GM13976 (cell line): ENCODE measurements around the gene HUNK.
"Not testable (repeated sequence)": the region's sequence is repeated elsewhere in the genome, so short reads cannot be mapped to it uniquely, and the experiment has no call there.

ENCODE experiments used
- DNase-seq: peaks from one replicate; pipeline ENCODE4 v3.0.0; 2012; ENCODE audit warnings: low spot score
- in situ Hi-C: fragments of 300-500 bp; cut with MboI; formaldehyde crosslinking; loops from one replicate; pipeline ENCODE4 v1.12.0; 2022; ENCODE audit warnings: low sequenced_read_pairs, mixed read lengths, inconsistent platforms; ENCODE audit not compliant: unreplicated experiment
- TF ChIP-seq, protein P1 (sequence below): IDR thresholded peaks from 2 replicates; pipeline ENCODE4 v1.5.1; 2012; ENCODE audit warnings: borderline replicate concordance, mild to moderate bottlenecking; ENCODE audit not compliant: insufficient read depth; ENCODE audit errors: extremely low read depth, missing control alignments, control extremely low read depth

Gene HUNK

DNA sequence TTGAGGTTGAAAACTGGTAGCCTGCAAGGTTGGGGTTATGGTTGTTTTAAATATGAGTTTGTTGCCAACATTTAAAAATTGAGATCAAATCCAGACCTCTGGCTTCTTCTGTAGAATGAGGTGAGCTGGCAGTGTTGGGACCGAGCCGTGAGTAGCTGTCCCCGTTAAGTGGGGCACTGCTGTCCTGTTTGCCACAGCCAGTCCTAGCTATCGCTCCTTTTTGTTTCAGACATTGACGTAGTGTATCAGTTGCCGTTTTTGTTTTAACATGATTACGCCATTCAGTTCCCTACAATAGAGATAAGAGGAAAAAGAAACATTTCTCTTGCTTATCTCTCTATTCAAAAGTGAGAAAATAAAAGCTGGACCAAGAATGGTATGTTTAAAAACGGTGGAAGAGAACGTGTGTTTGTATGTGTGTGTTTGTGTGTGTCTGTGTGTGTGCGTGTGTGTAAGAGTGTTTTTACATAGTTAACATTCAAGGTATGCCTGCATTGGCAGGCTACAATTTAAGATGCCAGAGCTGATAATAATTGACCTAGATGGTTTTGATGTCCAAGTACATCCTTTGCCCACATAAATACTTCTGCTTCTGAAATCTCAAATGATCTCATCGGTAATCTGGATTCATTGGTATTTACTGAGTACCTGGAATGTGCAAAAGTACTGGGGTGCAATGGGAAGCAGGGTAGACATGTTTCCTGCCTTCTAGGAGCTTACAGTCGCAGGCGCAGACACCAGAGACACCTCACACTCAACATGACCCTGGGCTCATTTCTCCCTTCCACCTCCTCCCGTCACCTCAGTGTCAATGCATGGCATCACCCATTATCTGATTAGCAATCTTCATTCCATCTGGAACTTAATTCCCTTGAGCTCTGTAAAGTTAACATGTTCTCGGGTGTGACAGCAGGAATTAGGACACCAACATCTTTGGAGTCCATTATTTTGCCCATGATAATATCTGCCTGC, 65.8 kb downstream of the HUNK start:
- no peak for DNase-seq
- TF ChIP-seq, protein P1, sequence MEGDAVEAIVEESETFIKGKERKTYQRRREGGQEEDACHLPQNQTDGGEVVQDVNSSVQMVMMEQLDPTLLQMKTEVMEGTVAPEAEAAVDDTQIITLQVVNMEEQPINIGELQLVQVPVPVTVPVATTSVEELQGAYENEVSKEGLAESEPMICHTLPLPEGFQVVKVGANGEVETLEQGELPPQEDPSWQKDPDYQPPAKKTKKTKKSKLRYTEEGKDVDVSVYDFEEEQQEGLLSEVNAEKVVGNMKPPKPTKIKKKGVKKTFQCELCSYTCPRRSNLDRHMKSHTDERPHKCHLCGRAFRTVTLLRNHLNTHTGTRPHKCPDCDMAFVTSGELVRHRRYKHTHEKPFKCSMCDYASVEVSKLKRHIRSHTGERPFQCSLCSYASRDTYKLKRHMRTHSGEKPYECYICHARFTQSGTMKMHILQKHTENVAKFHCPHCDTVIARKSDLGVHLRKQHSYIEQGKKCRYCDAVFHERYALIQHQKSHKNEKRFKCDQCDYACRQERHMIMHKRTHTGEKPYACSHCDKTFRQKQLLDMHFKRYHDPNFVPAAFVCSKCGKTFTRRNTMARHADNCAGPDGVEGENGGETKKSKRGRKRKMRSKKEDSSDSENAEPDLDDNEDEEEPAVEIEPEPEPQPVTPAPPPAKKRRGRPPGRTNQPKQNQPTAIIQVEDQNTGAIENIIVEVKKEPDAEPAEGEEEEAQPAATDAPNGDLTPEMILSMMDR = no peak
- in situ Hi-C loops = no loop called here

DNA sequence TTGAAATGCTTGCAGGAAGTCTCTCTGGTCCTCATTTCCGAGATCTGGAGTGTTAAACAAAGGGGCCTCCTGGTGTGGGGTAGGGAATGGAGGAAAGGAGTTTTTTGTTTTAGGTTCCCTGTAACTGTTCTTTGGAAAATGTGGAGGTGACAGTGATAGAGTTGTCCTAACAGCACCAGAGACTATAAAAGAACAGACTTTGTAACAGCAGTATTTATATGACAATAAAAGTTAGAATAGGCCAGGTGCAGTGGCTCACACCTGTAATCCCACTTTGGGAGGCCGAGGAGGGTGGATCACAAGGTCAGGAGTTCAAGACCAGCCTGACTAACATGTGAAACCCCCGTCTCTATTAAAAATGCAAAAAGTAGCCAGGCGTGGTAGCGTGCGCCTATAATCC, 68.9 kb downstream of the HUNK start:
- no peak for DNase-seq
- TF ChIP-seq, protein P1 = no peak
- in situ Hi-C loops = no loop called here

DNA sequence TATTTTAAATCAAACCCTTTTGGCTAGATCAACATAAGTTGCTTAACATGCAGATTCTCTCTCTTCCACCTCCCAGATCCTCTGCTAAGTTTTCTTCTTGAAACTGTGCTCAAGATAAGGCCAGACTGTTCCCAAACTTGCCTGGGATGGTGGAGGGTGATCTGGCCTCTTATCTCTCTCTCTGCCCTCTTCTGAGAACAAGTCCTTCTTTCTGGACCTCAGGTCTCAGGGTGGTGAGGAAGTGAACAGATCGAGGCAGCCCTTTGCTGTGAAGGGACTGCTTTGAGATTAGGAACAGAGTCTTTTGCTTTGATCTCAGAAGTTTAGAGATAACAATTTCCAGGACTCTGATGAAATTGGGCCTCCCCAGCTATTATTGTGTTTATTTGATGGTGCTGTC, 70.7 kb downstream of the HUNK start:
- TF ChIP-seq, protein P1 = no peak
- DNase-seq = no peak
- in situ Hi-C loops = no loop called here

DNA sequence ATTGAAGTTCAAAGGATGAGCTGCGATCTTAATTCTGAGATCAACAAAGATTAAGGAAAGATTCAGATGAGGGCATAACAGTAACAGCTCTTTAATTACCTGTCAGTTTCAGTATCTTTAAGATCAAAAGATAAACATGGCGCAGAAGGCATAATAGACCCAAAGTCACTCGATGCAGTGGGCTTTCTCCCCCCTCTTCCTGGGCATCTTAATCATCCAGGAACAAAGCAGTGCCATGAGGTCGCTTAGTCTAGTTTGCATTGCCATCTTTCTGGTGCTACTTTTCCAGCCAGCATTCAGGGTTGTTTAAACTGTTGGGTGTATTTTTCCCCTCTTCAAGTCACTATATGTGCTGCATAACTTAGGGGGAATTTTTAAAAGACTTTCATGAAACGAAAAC, 72.3 kb downstream of the HUNK start:
- TF ChIP-seq, protein P1 = no peak
- no peak for DNase-seq
- in situ Hi-C loops = no loop called here

DNA sequence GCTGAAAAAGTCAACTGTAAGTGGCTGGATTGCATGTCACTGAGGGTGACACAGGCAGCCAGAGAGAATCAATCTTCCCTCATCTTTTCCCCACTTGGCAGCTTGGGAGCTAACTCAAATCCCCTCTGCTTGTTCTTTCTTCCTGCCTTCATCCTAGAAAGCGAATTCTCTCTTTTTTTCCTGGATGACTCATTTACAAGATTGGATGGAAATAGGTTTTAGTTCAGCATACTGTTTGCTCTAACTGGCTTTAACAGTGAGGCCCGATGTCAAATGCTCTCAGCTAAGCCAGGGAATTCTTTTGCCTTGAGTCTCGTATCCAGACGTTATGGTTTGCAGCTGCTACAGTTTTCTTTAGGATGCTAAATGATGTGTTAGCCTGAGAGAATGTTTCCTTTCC, 72.7 kb downstream of the HUNK start:
- in situ Hi-C loops = no loop called here
- DNase-seq = no peak

DNA sequence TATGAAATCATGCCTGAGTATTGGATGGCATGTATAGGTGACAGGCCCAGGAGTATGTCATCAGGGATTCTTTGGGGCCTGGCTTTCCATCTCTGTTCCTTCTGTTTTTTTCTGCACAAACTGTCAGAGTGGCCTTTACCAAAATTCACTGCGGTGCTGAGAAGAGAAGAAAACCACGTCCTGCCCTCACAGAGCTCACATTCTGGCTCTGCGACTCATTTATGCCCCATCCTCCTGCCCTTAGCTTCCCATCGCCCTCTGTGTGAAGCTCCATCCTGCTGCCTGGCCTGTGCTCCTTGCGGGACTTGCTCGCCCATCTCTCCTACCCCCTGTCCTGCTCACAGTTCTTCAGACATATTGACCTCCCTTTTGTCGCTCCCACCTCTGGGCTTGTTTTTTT, 73.4 kb downstream of the HUNK start:
- in situ Hi-C loops = no loop called here
- TF ChIP-seq, protein P1 = no peak
- DNase-seq = no peak

More for the DNA sequence above, 72.7 kb downstream of the HUNK start:
- TF ChIP-seq, protein P1 = no peak

DNA sequence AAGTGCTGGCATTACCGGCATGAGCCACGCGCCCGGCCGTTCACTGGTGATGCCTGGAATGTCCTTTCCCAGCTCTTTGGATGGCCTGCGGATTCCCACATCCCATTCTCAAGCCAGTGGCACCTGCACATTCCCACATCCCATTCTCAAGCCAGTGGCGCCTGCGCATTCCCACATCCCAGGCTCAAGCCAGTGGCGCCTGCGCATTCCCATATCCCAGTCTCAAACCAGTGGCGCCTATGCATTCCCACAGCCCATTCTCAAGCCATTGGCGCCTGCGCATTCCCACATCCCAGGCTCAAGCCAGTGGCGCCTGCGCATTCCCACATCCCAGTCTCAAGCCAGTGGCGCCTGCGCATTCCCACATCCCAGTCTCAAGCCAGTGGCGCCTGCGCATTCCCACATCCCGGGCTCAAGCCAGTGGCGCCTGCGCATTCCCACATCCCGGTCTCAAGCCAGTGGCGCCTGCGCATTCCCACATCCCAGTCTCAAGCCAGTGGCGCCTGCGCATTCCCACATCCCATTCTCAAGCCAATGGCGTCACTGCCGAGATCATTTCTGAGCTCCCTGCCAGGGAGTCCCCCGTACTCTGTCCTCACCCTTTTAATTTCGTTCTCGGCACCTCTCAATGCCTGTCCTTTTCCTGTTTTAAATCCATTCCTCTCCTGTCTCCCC, 74.2 kb downstream of the HUNK start:
- in situ Hi-C loops, DNase-seq: not testable (repeated sequence)
